HepG2 (cell line): ENCODE results near the gene FMC1. TPM values are rescaled to one million over a fixed set of nuclear protein-coding genes. Genes with fewer than 3 reads are reported as not detected.

ENCODE experiments used
- AKAP8 ChIP-seq: sonication (generic); formaldehyde crosslinking; IDR thresholded peaks from 2 replicates; pipeline ENCODE4 v1.5.1; 2020; ENCODE audit warnings: mild to moderate bottlenecking, missing genetic modification reagents
- EED ChIP-seq: sonication (generic); formaldehyde crosslinking; IDR thresholded peaks from 2 replicates; pipeline ENCODE4 v1.5.0; 2020; ENCODE audit warnings: mild to moderate bottlenecking, missing genetic modification reagents
- FOXP4 ChIP-seq: sonication (generic); formaldehyde crosslinking; IDR thresholded peaks from 2 replicates; pipeline ENCODE4 v1.4.0; 2020; ENCODE audit warnings: missing genetic modification reagents
- HOMEZ ChIP-seq: IDR thresholded peaks from 2 replicates; pipeline ENCODE4 v1.6.1; 2016; ENCODE audit warnings: low read depth
- JUN ChIP-seq: sonication (generic); formaldehyde crosslinking; IDR thresholded peaks from 2 replicates; pipeline ENCODE4 v1.4.0; 2020; ENCODE audit warnings: mild to moderate bottlenecking, missing genetic modification reagents
- KDM2A ChIP-seq: sonication (generic); formaldehyde crosslinking; IDR thresholded peaks from 2 replicates; pipeline ENCODE4 v1.4.0; 2020; ENCODE audit warnings: low read depth, missing genetic modification reagents, borderline replicate concordance
- MBNL3 ChIP-seq: fragments of 250-450 bp; sonication (Bioruptor Pico); conservative IDR thresholded peaks from 2 replicates; pipeline ENCODE4 v1.8.0; 2022; ENCODE audit warnings: mild to moderate bottlenecking, inconsistent platforms
- NFIB ChIP-seq: sonication (generic); formaldehyde crosslinking; IDR thresholded peaks from 2 replicates; pipeline ENCODE4 v1.9.0; 2021; ENCODE audit warnings: missing genetic modification reagents, mild to moderate bottlenecking, borderline replicate concordance
- SNRNP70 ChIP-seq: fragments of 200-400 bp; formaldehyde crosslinking; IDR thresholded peaks from 2 replicates; pipeline ENCODE4 v1.6.1; 2017; ENCODE audit warnings: mild to moderate bottlenecking, low read depth, low read length, moderate library complexity
- SUZ12 ChIP-seq: fragments of 150-350 bp; IDR thresholded peaks from 2 replicates; pipeline ENCODE4 v1.6.1; 2014; ENCODE audit warnings: low read depth, low read length
- ZBTB21 ChIP-seq: sonication (generic); formaldehyde crosslinking; IDR thresholded peaks from 2 replicates; pipeline ENCODE4 v1.4.0; 2020; ENCODE audit warnings: missing genetic modification reagents
- ZNF224 ChIP-seq: sonication (generic); formaldehyde crosslinking; IDR thresholded peaks from 2 replicates; pipeline ENCODE4 v1.5.0; 2020; ENCODE audit warnings: mild to moderate bottlenecking, missing genetic modification reagents
- ZNF574 ChIP-seq: sonication (generic); formaldehyde crosslinking; IDR thresholded peaks from 2 replicates; pipeline ENCODE4 v1.4.0; 2020; ENCODE audit warnings: missing genetic modification reagents
- ZNF713 ChIP-seq: sonication (generic); formaldehyde crosslinking; IDR thresholded peaks from 2 replicates; pipeline ENCODE4 v1.4.0; 2020; ENCODE audit warnings: mild to moderate bottlenecking, missing genetic modification reagents
- ZNF790 ChIP-seq: sonication (generic); formaldehyde crosslinking; IDR thresholded peaks from 2 replicates; pipeline ENCODE4 v1.8.0; 2022; ENCODE audit warnings: missing genetic modification reagents, mild to moderate bottlenecking, borderline replicate concordance
- polyA plus RNA-seq, 8 experiments: library from polyadenylated mRNA; depleted of rRNA in 3 of 8; stranded (reverse) in 7 of 8; unstranded in 1 of 8; fragments of >200 nt; fragmentation: Illumina TruSeq in 4 of 8; extraction: Trizol in 4 of 8; gene quantifications; 2 replicates each; pipeline versions ENCODE4 v1.2.1 to v1.2.3, GENCODE V29; 2011 to 2016; ENCODE audit warnings: low read depth in 4 of 8, missing spikeins in 1 of 8, mixed read lengths in 1 of 8; ENCODE audit not compliant: insufficient read depth in 1 of 8
- total RNA-seq, 5 experiments: library from RNA; depleted of rRNA; stranded (reverse); fragments of >200 nt; fragmentation: Illumina TruSeq; extraction: Trizol; gene quantifications; 2 replicates each; pipeline ENCODE4 v1.2.3, GENCODE V29; 2016; ENCODE audit warnings: low read depth in 1 of 5
- TF ChIP-seq, protein P1 (sequence below): sonication (generic); formaldehyde crosslinking; IDR thresholded peaks from 2 replicates; pipeline ENCODE4 v1.5.0; 2020; ENCODE audit warnings: mild to moderate bottlenecking, missing genetic modification reagents
- TF ChIP-seq, protein P2 (sequence below): sonication (generic); formaldehyde crosslinking; IDR thresholded peaks from 2 replicates; pipeline ENCODE4 v1.4.0; 2020; ENCODE audit warnings: missing genetic modification reagents

FMC1 gene
- total and polyA plus RNA-seq, 2 of the 13 experiments (the other 11 are each of a cell fraction or from before 2014, with no cell fraction given), result 39.2 to 50.7 TPM

GRCh38 chr7:139340037-139340807, 915 bp upstream of the FMC1 start (continued):
- TF ChIP-seq, protein P1, sequence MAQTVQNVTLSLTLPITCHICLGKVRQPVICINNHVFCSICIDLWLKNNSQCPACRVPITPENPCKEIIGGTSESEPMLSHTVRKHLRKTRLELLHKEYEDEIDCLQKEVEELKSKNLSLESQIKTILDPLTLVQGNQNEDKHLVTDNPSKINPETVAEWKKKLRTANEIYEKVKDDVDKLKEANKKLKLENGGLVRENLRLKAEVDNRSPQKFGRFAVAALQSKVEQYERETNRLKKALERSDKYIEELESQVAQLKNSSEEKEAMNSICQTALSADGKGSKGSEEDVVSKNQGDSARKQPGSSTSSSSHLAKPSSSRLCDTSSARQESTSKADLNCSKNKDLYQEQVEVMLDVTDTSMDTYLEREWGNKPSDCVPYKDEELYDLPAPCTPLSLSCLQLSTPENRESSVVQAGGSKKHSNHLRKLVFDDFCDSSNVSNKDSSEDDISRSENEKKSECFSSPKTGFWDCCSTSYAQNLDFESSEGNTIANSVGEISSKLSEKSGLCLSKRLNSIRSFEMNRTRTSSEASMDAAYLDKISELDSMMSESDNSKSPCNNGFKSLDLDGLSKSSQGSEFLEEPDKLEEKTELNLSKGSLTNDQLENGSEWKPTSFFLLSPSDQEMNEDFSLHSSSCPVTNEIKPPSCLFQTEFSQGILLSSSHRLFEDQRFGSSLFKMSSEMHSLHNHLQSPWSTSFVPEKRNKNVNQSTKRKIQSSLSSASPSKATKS, result no peak
- peak; percentile 96 for TF ChIP-seq ZBTB21
- no peak for TF ChIP-seq NFIB (CRISPR knock-in tag)
- TF ChIP-seq ZNF574 (CRISPR knock-in tag), result peak; percentile 92
- TF ChIP-seq, protein P2, sequence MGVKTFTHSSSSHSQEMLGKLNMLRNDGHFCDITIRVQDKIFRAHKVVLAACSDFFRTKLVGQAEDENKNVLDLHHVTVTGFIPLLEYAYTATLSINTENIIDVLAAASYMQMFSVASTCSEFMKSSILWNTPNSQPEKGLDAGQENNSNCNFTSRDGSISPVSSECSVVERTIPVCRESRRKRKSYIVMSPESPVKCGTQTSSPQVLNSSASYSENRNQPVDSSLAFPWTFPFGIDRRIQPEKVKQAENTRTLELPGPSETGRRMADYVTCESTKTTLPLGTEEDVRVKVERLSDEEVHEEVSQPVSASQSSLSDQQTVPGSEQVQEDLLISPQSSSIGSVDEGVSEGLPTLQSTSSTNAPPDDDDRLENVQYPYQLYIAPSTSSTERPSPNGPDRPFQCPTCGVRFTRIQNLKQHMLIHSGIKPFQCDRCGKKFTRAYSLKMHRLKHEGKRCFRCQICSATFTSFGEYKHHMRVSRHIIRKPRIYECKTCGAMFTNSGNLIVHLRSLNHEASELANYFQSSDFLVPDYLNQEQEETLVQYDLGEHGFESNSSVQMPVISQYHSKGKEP (CRISPR knock-in tag), result peak; percentile 27; the same call in 1 of the 2 replicates
- TF ChIP-seq ZNF224 (CRISPR knock-in tag), result no peak
- peak; percentile 68 for TF ChIP-seq FOXP4
- no peak for TF ChIP-seq SNRNP70
- TF ChIP-seq MBNL3 (CRISPR knock-in tag), result no peak
- TF ChIP-seq JUN, result peak; percentile 72; the same call in 1 of the 2 replicates
- TF ChIP-seq HOMEZ (CRISPR knock-in tag), result peak; percentile 61; the same call in 1 of the 2 replicates
- TF ChIP-seq SUZ12, result peak; percentile 24; the same call in 1 of the 2 replicates
- no peak for TF ChIP-seq ZNF713 (CRISPR knock-in tag)
- TF ChIP-seq AKAP8, result no peak
- 0 out of 2 replicates have a peak, but pooled peaks have one; percentile 50 for TF ChIP-seq ZNF790
- TF ChIP-seq KDM2A, result peak; percentile 81; the same call in 1 of the 2 replicates
- TF ChIP-seq EED, result peak; percentile 78; the same call in 1 of the 2 replicates
